ENCODE measurements around the gene ZRANB3. TPM values are rescaled to one million over a fixed set of nuclear protein-coding genes. Genes with fewer than 3 reads are reported as not detected.

ZRANB3 gene
- total and polyA plus RNA-seq, 2 donors (not counting 3 experiments of a cell fraction or from before 2014, with no cell fraction given) = 2.2 to 6.0 TPM

- no peak overlapping the region for H3K9ac ChIP-seq (replicated peaks; ENCODE audit: extremely low read depth, insufficient read depth, low read length)
- H3K9me1 ChIP-seq (replicated peaks; ENCODE audit: control insufficient read depth, extremely low read depth, insufficient read depth, low read length) = no peaks in the 10 kb centered on the region
- no peak for FAIRE-seq
- CTCF ChIA-PET = interaction anchor here (1.1 to 1.6 kb wide), 2 partner anchors 9 to 546 kb away, joined by 3 to 7 read pairs; no protein-coding TSS in a partner anchor
- no TSS peak for BruUV-seq (replicated peaks)
- H2AFZ ChIP-seq (ENCODE audit: low read depth, low read length) = no peak overlapping the region
- H3K27me3 ChIP-seq (ENCODE audit: control insufficient read depth in 2 of 2, insufficient read depth in 2 of 2, low read length in 2 of 2) = no peaks in the 10 kb centered on the region
- POLR2A ChIA-PET = no interaction called here
- no peaks in the 10 kb centered on the region for H3K9me3 ChIP-seq (replicated peaks; ENCODE audit: control insufficient read depth, insufficient read depth, low read length)
- H3K36me3 ChIP-seq (ENCODE audit: control insufficient read depth in 2 of 2, extremely low read depth in 1 of 2, insufficient read depth in 2 of 2, low read length in 2 of 2) = peaks cover 9 to 11% of the 10 kb centered on the region in 2 experiments
- no peaks in the 10 kb centered on the region for H3K4me1 ChIP-seq (ENCODE audit: control insufficient read depth, extremely low read depth, insufficient read depth, low read length)
- no peak overlapping the region for H3K4me2 ChIP-seq (ENCODE audit: insufficient read depth, low read length)
- peaks cover 2% of the 10 kb centered on the region for H3K79me2 ChIP-seq (ENCODE audit: control insufficient read depth, insufficient read depth, low read length)
- intact Hi-C loops (cut with micrococcal nuclease) (loop anchor here (10.0 kb wide), 1 partner anchor 159 kb away; no protein-coding TSS in a partner anchor), dilution Hi-C loops (cut with MboI; ENCODE audit: extremely low pct_ligation_motif_present, low sequenced_read_pairs) (no loop called here)
- no peak for DNase-seq (ENCODE audit: low read depth, low spot score)
- H4K20me1 ChIP-seq (replicated peaks; ENCODE audit: control insufficient read depth, extremely low read depth, insufficient read depth, low read length) = no peaks in the 10 kb centered on the region
- TF ChIP-seq JUN (IDR thresholded peaks at IDR 0.05; ENCODE audit: borderline replicate concordance, insufficient read depth, insufficient read length, low read depth) (no peak), GATA2 (IDR thresholded peaks at IDR 0.05; ENCODE audit: insufficient read depth, insufficient read length, low read depth, low read length) (no peak), FOS (IDR thresholded peaks at IDR 0.05; ENCODE audit: borderline replicate concordance, insufficient read depth, low read length) (no peak), MYC (IDR thresholded peaks at IDR 0.05; ENCODE audit: low read depth, low read length) (no peak), MAX (IDR thresholded peaks at IDR 0.05; ENCODE audit: insufficient read depth, insufficient read length) (no peak), EZH2 (IDR thresholded peaks at IDR 0.05; ENCODE audit: borderline replicate concordance, low read depth, low read length, severe bottlenecking) (no peak), POLR2AphosphoS5 (IDR thresholded peaks at IDR 0.05; ENCODE audit: insufficient read depth, low read depth, low read length) (no peak), CTCF (IDR thresholded peaks at IDR 0.05; ENCODE audit: extremely low read depth in 1 of 2, insufficient read depth in 1 of 2, low read depth in 1 of 2, low read length in 2 of 2) (no peak), POLR2A (IDR thresholded peaks at IDR 0.05; ENCODE audit: low read depth, low read length) (no peak)
- no peak overlapping the region for H3K4me3 ChIP-seq (replicated peaks in 1 of 3; ENCODE audit: insufficient read depth in 1 of 3, low read depth in 1 of 3, low read length in 3 of 3)
- no peak overlapping the region for H3K27ac ChIP-seq (ENCODE audit: insufficient read depth, low read depth, low read length)
These were observed 367.1 kb downstream of the ZRANB3 start for GRCh38 chr2:135163901-135164300.

Data from endothelial cell of umbilical vein (primary cell).